IMR-90 (cell line): ENCODE data around the gene CDX1. TPM values are rescaled to one million over a fixed set of nuclear protein-coding genes. Genes with fewer than 3 reads are reported as not detected.

Experiments
- ATAC-seq: fragments of 200-7000 bp; cut with Tn5 transposase; 2 replicates; pipeline ENCODE4 v1.9.1; 2020; ENCODE audit warnings: low read depth, mild to moderate bottlenecking, moderate library complexity
- BruUV-seq: library from RNA; stranded (reverse); fragments of 400-500 nt; replicated peaks from 2 replicates; lab custom pipeline; 2021; lab: Mats Ljungman, UMichigan
- CTCF ChIA-PET: fragments of 300-600 bp; formaldehyde crosslinking; extraction: SDS; loops from one replicate; lab custom pipeline; 2021; ENCODE audit warnings: antibody characterized with exemption; lab: Yijun Ruan, JAX
- POLR2A ChIA-PET: fragments of 300-600 bp; sonication (Branson Sonifier 250); formaldehyde crosslinking; loops from one replicate; lab custom pipeline; 2022; ENCODE audit warnings: antibody characterized with exemption; ENCODE audit not compliant: unreplicated experiment; lab: Charles Lee
- DNase-seq: peaks from one replicate; pipeline ENCODE4 v3.0.0; 2013
- H2AFZ ChIP-seq: replicated peaks from 2 replicates; pipeline ENCODE3; 2013; ENCODE audit warnings: low read length, mild to moderate bottlenecking; ENCODE audit not compliant: poor library complexity
- H2AK5ac ChIP-seq: 2 replicates; pipeline ENCODE4 v1.6.1; 2013; ENCODE audit warnings: low read depth, low read length, inconsistent platforms
- H2AK9ac ChIP-seq: replicated peaks from 2 replicates; pipeline ENCODE3; 2013; ENCODE audit warnings: mild to moderate bottlenecking, low read depth, low read length, moderate library complexity; ENCODE audit not compliant: poor library complexity
- H2BK120ac ChIP-seq: 2 replicates; pipeline ENCODE4 v1.6.1; 2013; ENCODE audit warnings: low read depth, low read length, inconsistent platforms
- H2BK15ac ChIP-seq: 3 replicates; pipeline ENCODE4 v1.6.1; 2013; ENCODE audit warnings: low read depth, low read length, inconsistent platforms
- H2BK20ac ChIP-seq: 2 replicates; pipeline ENCODE4 v1.6.1; 2013; ENCODE audit warnings: low read depth, mild to moderate bottlenecking, inconsistent platforms, low read length, moderate library complexity
- H2BK5ac ChIP-seq: 2 replicates; pipeline ENCODE4 v1.6.1; 2013; ENCODE audit warnings: mild to moderate bottlenecking, low read depth, low read length, inconsistent platforms; ENCODE audit not compliant: poor library complexity, severe bottlenecking
- H3K14ac ChIP-seq: replicated peaks from 2 replicates; pipeline ENCODE4 v1.6.1; 2013; ENCODE audit warnings: low read depth, low read length, inconsistent platforms
- H3K18ac ChIP-seq: 2 replicates; pipeline ENCODE4 v1.6.1; 2013; ENCODE audit warnings: low read depth, low read length, control low read depth
- H3K23ac ChIP-seq: 2 replicates; pipeline ENCODE4 v1.6.1; 2013; ENCODE audit warnings: low read depth, low read length, inconsistent platforms
- H3K27ac ChIP-seq: 2 replicates; pipeline ENCODE4 v1.5.1; 2013; ENCODE audit warnings: mild to moderate bottlenecking, control low read depth, low read length; ENCODE audit not compliant: insufficient read depth
- H3K27me3 ChIP-seq: 2 replicates; pipeline ENCODE4 v1.6.1; 2013; ENCODE audit warnings: low read length; ENCODE audit not compliant: control insufficient read depth, insufficient read depth
- H3K36me3 ChIP-seq: 2 replicates; pipeline ENCODE4 v1.6.1; 2013; ENCODE audit warnings: low read length, mixed read lengths; ENCODE audit not compliant: control insufficient read depth, insufficient read depth
- H3K4ac ChIP-seq: 2 replicates; pipeline ENCODE4 v1.6.1; 2013; ENCODE audit warnings: low read depth, low read length, inconsistent platforms
- H3K4me1 ChIP-seq: 2 replicates; pipeline ENCODE4 v1.6.1; 2013; ENCODE audit warnings: low read length, mixed read lengths; ENCODE audit not compliant: control insufficient read depth, insufficient read depth
- H3K4me2 ChIP-seq: 2 replicates; pipeline ENCODE4 v1.6.1; 2013; ENCODE audit warnings: low read depth, mild to moderate bottlenecking, control low read depth, low read length, moderate library complexity
- H3K4me3 ChIP-seq: 2 replicates; pipeline ENCODE4 v1.5.1; 2013; ENCODE audit warnings: low read depth, mild to moderate bottlenecking, control low read depth, low read length, moderate library complexity; ENCODE audit not compliant: insufficient read depth
- H3K56ac ChIP-seq: 2 replicates; pipeline ENCODE4 v1.6.1; 2013; ENCODE audit warnings: low read length, inconsistent platforms; ENCODE audit not compliant: insufficient read depth; ENCODE audit errors: extremely low read depth
- H3K79me1 ChIP-seq, 2 experiments: 2 replicates each; pipeline ENCODE4 v1.6.1; 2013; ENCODE audit warnings: low read length in 2 of 2, inconsistent platforms in 1 of 2, low read depth in 1 of 2
- H3K9ac ChIP-seq: 2 replicates; pipeline ENCODE4 v1.6.1; 2013; ENCODE audit warnings: low read depth, low read length, control low read depth
- H3K9me1 ChIP-seq: 2 replicates; pipeline ENCODE4 v1.6.1; 2013; ENCODE audit warnings: low read length, inconsistent platforms; ENCODE audit not compliant: insufficient read depth
- H3K9me3 ChIP-seq: 2 replicates; pipeline ENCODE4 v1.6.1; 2013; ENCODE audit warnings: low read length; ENCODE audit not compliant: control insufficient read depth, insufficient read depth
- H4K20me1 ChIP-seq: 2 replicates; pipeline ENCODE4 v1.6.1; 2013; ENCODE audit warnings: low read length, inconsistent platforms; ENCODE audit not compliant: insufficient read depth
- H4K5ac ChIP-seq: 2 replicates; pipeline ENCODE4 v1.6.1; 2013; ENCODE audit warnings: mild to moderate bottlenecking, low read depth, low read length, control low read depth
- H4K8ac ChIP-seq, 2 experiments: 2 replicates each; pipeline ENCODE4 v1.6.1; 2013; ENCODE audit warnings: low read depth in 2 of 2, low read length in 2 of 2, control low read depth in 1 of 2, inconsistent platforms in 1 of 2
- H4K91ac ChIP-seq: 2 replicates; pipeline ENCODE4 v1.6.1; 2013; ENCODE audit warnings: low read depth, low read length, inconsistent platforms; ENCODE audit not compliant: insufficient read depth
- BHLHE40 ChIP-seq: fragments of 150-350 bp; IDR thresholded peaks from 2 replicates; pipeline ENCODE4 v1.6.1; 2016; ENCODE audit warnings: mild to moderate bottlenecking, low read depth, low read length
- CTCF ChIP-seq: conservative IDR thresholded peaks from 2 replicates; pipeline ENCODE4 v1.5.1; 2012; ENCODE audit warnings: mild to moderate bottlenecking, low read depth, low read length, improper control_type of control experiment
- ELK1 ChIP-seq: fragments of 150-350 bp; IDR thresholded peaks from 2 replicates; pipeline ENCODE4 v1.6.1; 2016; ENCODE audit warnings: low read depth, mild to moderate bottlenecking, low read length, moderate library complexity, borderline replicate concordance
- MAZ ChIP-seq: IDR thresholded peaks from 2 replicates; pipeline ENCODE4 v1.6.1; 2012; ENCODE audit warnings: low read depth, mild to moderate bottlenecking, low read length, improper control_type of control experiment, moderate library complexity, borderline replicate concordance
- RFX5 ChIP-seq: IDR thresholded peaks from 2 replicates; pipeline ENCODE4 v1.8.0; 2012; ENCODE audit warnings: low read depth, mild to moderate bottlenecking, low read length, moderate library complexity
- WGBS, 2 experiments: methylation state at CpG; one replicate each; pipeline versions ENCODE4 v1.1.5 to v1.1.7; 2013; ENCODE audit warnings: missing lambda C conversion rate in 2 of 2; ENCODE audit not compliant: insufficient read length in 1 of 2; ENCODE audit errors: extremely low coverage in 2 of 2; 5-methylcytosine and 5-hydroxymethylcytosine counted together
- dilution Hi-C: fragments of 300-500 bp; cut with HindIII; formaldehyde crosslinking; loops from one replicate; pipeline ENCODE4 v1.14.3; 2018; ENCODE audit warnings: low sequenced_read_pairs; ENCODE audit not compliant: unreplicated experiment
- in situ Hi-C: fragments of 300-500 bp; cut with MboI; formaldehyde crosslinking; loops from 3 replicates; pipeline ENCODE4 v1.14.3; 2019; ENCODE audit warnings: low sequenced_read_pairs, inconsistent platforms, mixed read lengths
- intact Hi-C: fragments of 100-400 bp; cut with micrococcal nuclease; formaldehyde crosslinking; loops from 2 replicates; pipeline ENCODE4 v1.10.0; 2022
- polyA plus RNA-seq, 3 experiments: library from polyadenylated mRNA; depleted of rRNA; stranded (reverse); fragments of >200 nt; gene quantifications; 2 replicates each; pipeline ENCODE4 v1.2.3, GENCODE V29; 2012; ENCODE audit warnings: low replicate concordance in 1 of 3
- total RNA-seq: library from RNA; depleted of rRNA; stranded (reverse); fragments of >200 nt; gene quantifications from 2 replicates; pipeline ENCODE4 v1.2.3, GENCODE V29; 2012

Gene CDX1
- total and polyA plus RNA-seq, 2 of the 4 experiments (the other 2 are of a cell fraction): 0.18 to 0.24 TPM

- no peak for TF ChIP-seq ELK1
Measured at GRCh38 chr5:150143350-150144245, 23.0 kb upstream of the CDX1 start (continued).

- Histone ChIP-seq H2AK9ac (peak overlapping the region; percentile 100), H3K79me1 (peaks cover 17 to 78% of the 10 kb centered on the region in 2 experiments), H3K4me2 (peak overlapping the region; percentile 45), H3K9ac (peak overlapping the region; percentile 75), H4K8ac (peak overlapping the region; percentile 98 to 100), H2AFZ (peak overlapping the region; percentile 55), H2BK5ac (peak overlapping the region; percentile 98), H2BK20ac (peak overlapping the region; percentile 98), H2BK120ac (peak overlapping the region; percentile 100), H4K5ac (peak overlapping the region; percentile 95), H3K56ac (peak overlapping the region; percentile 99), H4K91ac (peak overlapping the region; percentile 99), H3K18ac (peak overlapping the region; percentile 79), H3K9me3 (no peaks in the 10 kb centered on the region), H3K27me3 (no peaks in the 10 kb centered on the region), H3K14ac (peak overlapping the region; percentile 98), H3K4ac (peak overlapping the region; percentile 100), H3K9me1 (peaks cover 30% of the 10 kb centered on the region), H3K4me3 (no peak overlapping the region), H2BK15ac (peak overlapping the region; percentile 95; the same call in 2 of the 3 replicates), H4K20me1 (peaks cover 14% of the 10 kb centered on the region; the same call in 1 of the 2 replicates), H3K4me1 (peaks cover 60% of the 10 kb centered on the region), H2AK5ac (peak overlapping the region; percentile 97), H3K23ac (peak overlapping the region; percentile 99), H3K27ac (peak overlapping the region; percentile 98), H3K36me3 (peaks cover 27% of the 10 kb centered on the region)
- DNase-seq: peak; percentile 86
- ATAC-seq: peak; percentile 2; the same call in 1 of the 2 replicates
- ChIA-PET CTCF (no interaction called here), POLR2A (interaction anchor here (0.8 to 1.4 kb wide), 2 partner anchors 10 to 12 kb away, joined by 3 to 5 read pairs; partner anchors contain the start of gene PDGFRB)
- intact Hi-C loops (no loop called here), dilution Hi-C loops (no loop called here), in situ Hi-C loops (no loop called here)
- TF ChIP-seq RFX5 (no peak), MAZ (peak; percentile 73; the same call in 1 of the 2 replicates), BHLHE40 (peak; percentile 45; the same call in 1 of the 2 replicates), CTCF (no peak)
- BruUV-seq: no TSS peak
- WGBS, 2 experiments: no CpG with 5 or more reads among the region's 14 CpGs
Measured at GRCh38 chr5:150144246-150144801, 22.3 kb upstream of the CDX1 start.
